Stimulated activated CD4-positive, alpha-beta T cell treated with anti-CD3 and anti-CD28 coated beads, Interleukin-4, amount 100 ng/mL, for 24 hours (primary cell): Measurements from ENCODE around the gene GRK1.

ENCODE experiments used
- DNase-seq: peaks from one replicate; pipeline ENCODE4 v3.0.0-alpha.2; 2020

GRK1 gene

GRCh38 chr13:113650731-113651148, 16.3 kb upstream of the GRK1 start:
- no peak for DNase-seq

- no peak for DNase-seq
Measured at GRCh38 chr13:113651511-113652403, 15.3 kb upstream of the GRK1 start.

GRCh38 chr13:113652404-113653263, 14.4 kb upstream of the GRK1 start:
- DNase-seq = no peak

GRCh38 chr13:113653264-113654174, 13.5 kb upstream of the GRK1 start:
- DNase-seq = no peak

GRCh38 chr13:113654175-113654560, 12.9 kb upstream of the GRK1 start:
- no peak for DNase-seq

- no peak for DNase-seq
Measured at GRCh38 chr13:113654591-113655345, 12.3 kb upstream of the GRK1 start.

- DNase-seq = no peak
Measured at GRCh38 chr13:113655346-113656002, 11.5 kb upstream of the GRK1 start.

GRCh38 chr13:113656003-113656588, 10.9 kb upstream of the GRK1 start:
- no peak for DNase-seq

GRCh38 chr13:113656831-113657671, 10.0 kb upstream of the GRK1 start:
- DNase-seq = no peak

GRCh38 chr13:113657851-113658741, 8.9 kb upstream of the GRK1 start, which contains the start of gene ATP4B:
TSS of gene ATP4B (minus strand) at chr13:113658198. CDS start at chr13:113658144, 54 bp downstream.
- no peak for DNase-seq

GRCh38 chr13:113658836-113659235, 8.2 kb upstream of the GRK1 start:
- no peak for DNase-seq

- DNase-seq = no peak
Measured at GRCh38 chr13:113659337-113659736, 7.7 kb upstream of the GRK1 start.

- no peak for DNase-seq
Measured at GRCh38 chr13:113660066-113660465, 7.0 kb upstream of the GRK1 start.

GRCh38 chr13:113661509-113661908, 5.5 kb upstream of the GRK1 start:
- DNase-seq = no peak

- DNase-seq = no peak
Measured at GRCh38 chr13:113663934-113664333, 3.1 kb upstream of the GRK1 start.

- DNase-seq = no peak
Measured at GRCh38 chr13:113664751-113665596, 2.0 kb upstream of the GRK1 start.

- DNase-seq = no peak
Measured at GRCh38 chr13:113665597-113666328, 1.3 kb upstream of the GRK1 start.
